T-helper 1 cell treated with Interleukin-12 subunit alpha and Interleukin-12 subunit beta and Interleukin-4 antibody, amounts not matched to agents 30 ng/mL and 1 ng/mL, for 36 hours (primary cell): ENCODE measurements around the gene JAG2. TPM values are rescaled to one million over a fixed set of nuclear protein-coding genes. Genes with fewer than 3 reads are reported as not detected.

Source experiments
- intact Hi-C: fragments of 100-400 bp; cut with micrococcal nuclease; formaldehyde crosslinking; loops from one replicate; pipeline ENCODE4 v1.15.1; 2024
- total RNA-seq: library from RNA; stranded (reverse); gene quantifications from 2 replicates; pipeline ENCODE4 v1.2.3, GENCODE V29; 2022

JAG2 gene
- total RNA-seq, 1 donor from 2014 or later: 7.2 TPM

- intact Hi-C loops: loop anchor here (5.0 kb wide), 1 partner anchor 63 kb away; no protein-coding TSS in a partner anchor
These were observed 35.8 kb upstream of the JAG2 start for GRCh38 chr14:105204206-105204930.

GRCh38 chr14:105203701-105204100 lies 35.1 kb upstream of the JAG2 start:
- intact Hi-C loops: loop anchor here (1.0 to 5.0 kb wide), 3 partner anchors 64 to 149 kb away; no protein-coding TSS in a partner anchor

GRCh38 chr14:105203057-105203531 lies 34.5 kb upstream of the JAG2 start:
- intact Hi-C loops: loop anchor here (1.0 to 5.0 kb wide), 3 partner anchors 64 to 149 kb away; no protein-coding TSS in a partner anchor

GRCh38 chr14:105201925-105202513 lies 33.4 kb upstream of the JAG2 start:
- intact Hi-C loops: loop anchor here (5.0 kb wide), 1 partner anchor 65 kb away; no protein-coding TSS in a partner anchor

- intact Hi-C loops: loop anchor here (5.0 kb wide), 1 partner anchor 66 kb away; no protein-coding TSS in a partner anchor
These were observed 32.8 kb upstream of the JAG2 start for GRCh38 chr14:105201156-105201924.

GRCh38 chr14:105200641-105201040 lies 32.1 kb upstream of the JAG2 start:
- intact Hi-C loops: loop anchor here (5.0 kb wide), 1 partner anchor 67 kb away; no protein-coding TSS in a partner anchor

- intact Hi-C loops: loop anchor here (5.0 kb wide), 1 partner anchor 67 kb away; no protein-coding TSS in a partner anchor
These were observed 31.5 kb upstream of the JAG2 start for GRCh38 chr14:105200074-105200473.

GRCh38 chr14:105199093-105199492 lies 30.5 kb upstream of the JAG2 start:
- intact Hi-C loops: loop anchor here (5.0 kb wide), 1 partner anchor 107 kb away; no protein-coding TSS in a partner anchor

GRCh38 chr14:105198588-105198987 lies 30.0 kb upstream of the JAG2 start:
- intact Hi-C loops: loop anchor here (5.0 kb wide), 1 partner anchor 106 kb away; no protein-coding TSS in a partner anchor

GRCh38 chr14:105197211-105197641 lies 28.6 kb upstream of the JAG2 start:
- intact Hi-C loops: loop anchor here (5.0 kb wide), 1 partner anchor 105 kb away; no protein-coding TSS in a partner anchor

- intact Hi-C loops: loop anchor here (5.0 kb wide), 1 partner anchor 104 kb away; no protein-coding TSS in a partner anchor
These were observed 27.8 kb upstream of the JAG2 start for GRCh38 chr14:105196265-105196960.

- intact Hi-C loops: loop anchor here (2.0 to 5.0 kb wide), 2 partner anchors 27 to 103 kb away; partner anchors contain the start of gene JAG2
These were observed 27.1 kb upstream of the JAG2 start for GRCh38 chr14:105195522-105196264.

- intact Hi-C loops: loop anchor here (2.0 to 5.0 kb wide), 2 partner anchors 26 to 103 kb away; partner anchors contain the start of gene JAG2
These were observed 26.5 kb upstream of the JAG2 start for GRCh38 chr14:105195051-105195450.

- intact Hi-C loops: loop anchor here (2.0 kb wide), 1 partner anchor 25 kb away; the partner anchor contains the start of gene JAG2
These were observed 25.6 kb upstream of the JAG2 start for GRCh38 chr14:105193916-105194782.

- intact Hi-C loops: no loop called here
These were observed 24.5 kb upstream of the JAG2 start for GRCh38 chr14:105192866-105193731.

GRCh38 chr14:105187935-105188524 lies 19.5 kb upstream of the JAG2 start:
- intact Hi-C loops: no loop called here

- intact Hi-C loops: no loop called here
These were observed 18.5 kb upstream of the JAG2 start for GRCh38 chr14:105187116-105187515.
